ENCODE data around the gene GFOD1.
A peak's percentile ranks its signal among the peaks of the same experiment; 100 is the strongest.

GFOD1 gene

DNA sequence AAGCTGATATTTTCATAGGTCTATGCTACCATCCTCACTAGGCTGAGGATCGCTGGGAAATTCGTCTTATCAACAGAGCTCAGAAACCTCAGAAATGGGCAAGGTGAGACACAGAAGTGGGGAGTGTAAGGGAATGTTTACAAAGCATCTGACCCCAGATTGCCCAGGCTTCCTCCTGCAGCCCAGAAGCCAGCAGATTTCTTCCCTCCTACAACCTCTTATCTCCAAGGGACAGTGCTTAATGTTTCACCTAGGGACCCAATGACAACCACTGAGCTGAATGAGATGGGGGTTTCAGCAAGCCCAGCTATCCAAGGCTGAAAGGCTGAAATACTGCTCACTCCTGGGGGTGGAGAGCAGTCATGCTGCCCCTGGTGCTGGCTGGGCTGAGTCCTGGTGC is 106.6 kb downstream of the GFOD1 start:
- no peak overlapping the region for H3K4me3 Mint-ChIP-seq
- H3K36me3 Mint-ChIP-seq (ENCODE audit: low read depth): peaks cover 3% of the 10 kb centered on the region
- no peaks in the 10 kb centered on the region for H3K27me3 Mint-ChIP-seq (ENCODE audit: low read depth)
- peaks cover 24% of the 10 kb centered on the region for H3K4me1 Mint-ChIP-seq (ENCODE audit: low read depth)
- no peak overlapping the region for H3K27ac Mint-ChIP-seq
- H3K9me3 Mint-ChIP-seq: no peaks in the 10 kb centered on the region

DNA sequence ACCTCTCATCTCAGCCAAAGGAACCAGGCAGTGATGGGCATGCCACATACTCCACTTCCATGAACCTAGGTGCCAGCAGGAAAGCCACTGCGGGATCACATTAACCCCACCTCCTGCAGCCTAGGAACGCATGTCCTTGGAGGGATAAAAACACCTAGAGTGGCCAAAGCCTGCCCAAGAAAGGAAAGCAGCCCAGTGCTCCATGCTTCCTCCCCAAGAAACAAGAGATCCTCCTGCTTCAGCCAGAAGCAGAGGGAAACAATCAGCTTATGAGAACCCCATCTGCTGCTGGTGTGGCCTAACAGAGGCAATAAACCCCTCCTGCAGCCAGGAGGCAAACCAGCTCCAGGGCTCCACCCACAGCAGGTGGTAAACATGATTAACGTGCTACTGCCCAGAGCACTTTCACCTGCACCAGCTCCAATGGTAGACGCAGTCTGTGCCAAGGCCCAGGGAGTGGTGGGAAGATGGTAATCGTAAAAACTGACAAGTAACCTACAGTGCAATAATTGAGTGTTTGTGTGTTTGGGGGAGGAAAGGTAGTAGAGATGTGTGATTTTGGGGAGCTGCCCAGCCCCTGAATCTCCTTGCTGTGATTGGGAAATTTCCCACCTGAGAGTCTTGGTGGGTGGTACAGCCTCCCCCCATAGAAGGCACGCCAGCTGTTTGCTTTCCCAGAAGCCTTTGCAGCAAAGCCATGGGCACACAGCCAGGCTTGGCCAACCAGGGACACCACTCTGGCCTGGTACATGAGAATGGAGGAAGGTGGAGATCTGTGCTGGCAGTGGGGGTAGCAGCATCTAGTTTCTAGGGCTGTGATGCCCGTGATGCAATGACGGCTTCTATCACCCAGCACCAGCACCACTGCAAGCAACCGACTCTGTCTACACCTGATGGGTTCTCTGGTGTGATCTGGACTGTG is 108.5 kb downstream of the GFOD1 start:
- H3K9me3 Mint-ChIP-seq: no peaks in the 10 kb centered on the region
- no peak overlapping the region for H3K27ac Mint-ChIP-seq
- H3K36me3 Mint-ChIP-seq (ENCODE audit: low read depth): peaks cover 3% of the 10 kb centered on the region
- H3K4me1 Mint-ChIP-seq (ENCODE audit: low read depth): peaks cover 31% of the 10 kb centered on the region
- no peak overlapping the region for H3K4me3 Mint-ChIP-seq
- no peaks in the 10 kb centered on the region for H3K27me3 Mint-ChIP-seq (ENCODE audit: low read depth)

DNA sequence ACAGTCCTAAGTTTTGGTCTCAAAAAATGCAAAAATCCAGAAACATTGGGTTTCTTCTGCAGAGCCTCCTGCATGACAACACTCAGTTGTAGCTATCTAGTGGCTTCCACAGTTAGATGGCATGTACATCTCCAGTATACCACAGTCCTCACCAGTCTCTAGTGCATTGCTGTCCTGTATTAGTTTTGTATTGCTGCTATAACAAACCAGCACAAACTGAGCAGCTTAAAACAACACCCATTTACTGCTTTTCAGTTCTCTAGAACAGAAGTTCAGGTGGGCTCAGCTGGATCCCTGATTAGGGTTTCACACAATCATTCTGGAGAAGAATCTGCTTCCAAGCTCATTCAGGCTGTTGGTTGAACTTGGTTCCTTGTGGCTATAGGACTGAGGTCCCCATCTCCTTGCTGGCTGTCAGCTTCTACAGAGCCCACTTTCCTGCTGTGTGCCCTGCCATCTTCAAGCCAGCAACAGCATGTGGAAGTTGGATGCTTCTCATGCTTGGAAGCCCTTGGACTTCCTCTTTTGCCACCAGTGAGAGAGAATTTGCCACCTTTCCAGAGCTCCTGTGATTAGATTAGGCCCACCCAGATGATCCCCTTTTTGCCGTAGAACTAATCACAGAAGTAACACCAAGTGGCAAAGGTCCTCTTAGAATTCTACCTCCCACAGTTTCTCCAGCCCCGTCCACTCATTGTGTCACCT is 110.2 kb downstream of the GFOD1 start:
- H3K4me3 Mint-ChIP-seq: no peak overlapping the region
- no peak overlapping the region for H3K27ac Mint-ChIP-seq
- H3K36me3 Mint-ChIP-seq (ENCODE audit: low read depth): no peaks in the 10 kb centered on the region
- no peaks in the 10 kb centered on the region for H3K27me3 Mint-ChIP-seq (ENCODE audit: low read depth)
- H3K4me1 Mint-ChIP-seq (ENCODE audit: low read depth): peaks cover 24% of the 10 kb centered on the region
- H3K9me3 Mint-ChIP-seq: no peaks in the 10 kb centered on the region

DNA sequence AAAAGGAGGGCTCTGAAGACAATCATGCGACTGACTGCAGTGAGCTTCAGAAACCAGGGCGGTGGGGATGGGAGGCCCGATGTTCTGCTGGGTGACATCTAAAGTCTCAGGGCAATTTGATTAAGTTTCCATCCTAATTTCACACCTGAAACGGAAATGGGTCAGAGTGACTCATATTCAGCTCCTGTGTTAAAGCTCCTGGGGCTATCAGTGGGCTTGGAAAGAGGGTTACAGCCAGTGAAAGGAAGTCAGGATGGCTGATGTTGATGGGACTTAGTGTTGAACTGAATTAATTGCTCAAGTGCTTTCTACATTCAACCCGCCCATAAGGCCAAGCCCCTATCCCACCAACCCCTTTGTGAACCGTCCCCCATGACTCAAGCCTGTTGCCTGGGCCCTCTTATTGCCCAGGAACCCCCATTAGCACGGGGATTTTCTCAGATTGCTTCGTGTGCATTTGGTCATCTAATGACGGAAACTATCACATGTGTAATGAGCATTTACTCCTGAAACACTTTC is 112.0 kb downstream of the GFOD1 start:
- H3K27me3 Mint-ChIP-seq (ENCODE audit: low read depth): no peaks in the 10 kb centered on the region
- no peaks in the 10 kb centered on the region for H3K36me3 Mint-ChIP-seq (ENCODE audit: low read depth)
- H3K9me3 Mint-ChIP-seq: no peaks in the 10 kb centered on the region
- H3K27ac Mint-ChIP-seq: no peak overlapping the region
- H3K4me1 Mint-ChIP-seq (ENCODE audit: low read depth): peaks cover 16% of the 10 kb centered on the region
- no peak overlapping the region for H3K4me3 Mint-ChIP-seq

DNA sequence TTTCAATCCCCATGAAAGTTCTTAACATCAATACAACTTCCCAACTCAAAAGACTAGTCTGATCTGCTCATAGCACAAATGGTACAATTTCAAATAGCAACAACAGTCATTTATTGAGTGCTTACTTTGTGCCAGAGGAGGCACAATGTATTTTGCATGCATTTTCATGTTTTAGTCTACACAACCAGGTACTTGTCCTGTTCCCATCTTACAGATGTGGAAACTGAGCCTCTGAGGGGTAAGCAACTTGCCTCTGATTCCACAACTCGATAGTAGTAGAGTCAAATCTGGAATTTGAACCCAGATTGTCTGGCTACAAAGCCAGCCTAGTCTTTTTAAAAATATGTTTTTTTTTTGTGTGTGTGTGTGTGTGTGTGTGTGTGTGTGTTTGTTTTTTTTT is 113.5 kb downstream of the GFOD1 start:
- Mint-ChIP-seq H3K36me3 (ENCODE audit: low read depth) (no peaks in the 10 kb centered on the region), H3K4me3 (no peak overlapping the region), H3K9me3 (no peaks in the 10 kb centered on the region), H3K4me1 (ENCODE audit: low read depth) (peaks cover 16% of the 10 kb centered on the region), H3K27me3 (ENCODE audit: low read depth) (no peaks in the 10 kb centered on the region), H3K27ac (no peak overlapping the region)

DNA sequence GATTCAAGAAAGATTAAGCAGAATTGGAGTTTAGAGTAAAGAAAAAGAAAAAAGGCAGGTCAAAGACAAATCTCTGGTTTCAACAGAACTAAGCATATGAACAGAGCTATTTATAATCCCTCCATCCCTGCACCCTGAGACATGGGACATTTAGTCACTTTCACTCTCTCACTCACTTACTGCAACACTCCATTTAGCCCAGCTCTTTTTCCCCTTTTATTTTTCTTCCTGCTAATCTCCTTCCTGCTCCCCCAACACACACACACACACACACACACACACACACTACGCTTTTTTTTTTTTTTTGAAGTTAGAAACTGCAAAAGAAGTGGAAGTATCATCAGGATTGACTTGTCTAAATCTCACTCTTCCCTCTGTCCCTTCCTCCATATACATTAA is 113.9 kb downstream of the GFOD1 start:
- no peak overlapping the region for H3K27ac Mint-ChIP-seq

DNA sequence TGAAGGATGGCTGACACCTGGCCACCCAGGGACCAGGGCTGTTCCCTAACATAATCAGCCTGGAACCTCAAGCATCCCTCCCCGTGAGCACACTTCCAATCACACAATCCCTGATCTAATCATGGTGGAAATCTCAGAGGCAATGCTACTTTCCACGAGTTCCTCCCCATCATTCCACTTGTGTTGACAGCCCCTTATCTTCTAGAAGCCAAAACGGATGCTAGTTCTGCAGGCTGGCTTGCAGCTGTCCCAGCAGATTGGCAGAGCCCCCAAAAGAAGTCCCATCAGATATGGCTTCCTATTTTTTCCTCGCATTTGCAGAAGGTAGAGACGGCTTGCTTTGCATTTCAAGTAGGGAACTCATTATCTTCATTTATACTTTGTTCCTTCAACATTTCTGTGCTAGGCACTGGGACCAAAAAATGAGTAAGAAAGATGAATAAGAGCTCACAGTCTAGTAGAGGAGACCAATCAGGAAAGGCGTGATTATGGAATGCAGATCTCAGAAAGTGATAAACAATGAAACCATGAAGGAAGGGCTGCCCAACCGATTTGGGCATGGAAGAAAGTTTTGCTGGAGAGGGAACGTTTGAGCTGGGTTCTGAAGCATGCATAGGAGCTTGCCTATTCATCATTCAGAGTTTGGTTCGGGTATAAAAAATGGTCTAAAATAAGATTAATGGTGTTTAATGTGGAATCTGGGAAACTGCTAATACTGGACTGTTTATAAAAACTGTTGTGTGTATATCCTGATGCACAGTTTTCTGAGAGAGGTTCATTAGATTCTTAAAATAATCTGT is 114.5 kb downstream of the GFOD1 start:
- Mint-ChIP-seq H3K9me3 (no peaks in the 10 kb centered on the region), H3K4me3 (no peak overlapping the region), H3K4me1 (ENCODE audit: low read depth) (peaks cover 16% of the 10 kb centered on the region), H3K27me3 (ENCODE audit: low read depth) (no peaks in the 10 kb centered on the region), H3K36me3 (ENCODE audit: low read depth) (no peaks in the 10 kb centered on the region), H3K27ac (peak overlapping the region; percentile 4)

More for the DNA sequence above, 113.9 kb downstream of the GFOD1 start:
- Mint-ChIP-seq H3K9me3 (no peaks in the 10 kb centered on the region), H3K4me1 (ENCODE audit: low read depth) (peaks cover 16% of the 10 kb centered on the region), H3K36me3 (ENCODE audit: low read depth) (no peaks in the 10 kb centered on the region), H3K27me3 (ENCODE audit: low read depth) (no peaks in the 10 kb centered on the region), H3K4me3 (no peak overlapping the region)

DNA sequence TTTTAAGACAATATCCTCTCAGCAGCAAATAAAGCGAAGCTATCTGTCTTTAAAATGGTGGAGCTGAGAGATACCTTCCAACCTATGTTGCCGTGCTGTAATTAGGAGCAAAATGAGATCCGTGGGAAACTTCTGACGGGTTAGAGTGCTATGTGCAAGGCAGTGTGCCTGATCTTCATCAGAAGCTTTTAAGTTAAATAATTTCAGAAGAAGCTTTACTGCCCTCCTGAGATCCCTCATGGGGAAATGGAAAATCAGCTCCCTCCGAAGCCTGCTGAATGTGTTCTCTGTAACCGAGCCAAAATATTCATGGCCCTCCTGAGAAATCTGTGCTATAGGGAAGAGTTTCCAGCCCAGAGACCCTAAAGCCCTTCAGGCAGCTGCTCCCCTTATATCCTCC is 115.3 kb downstream of the GFOD1 start:
- H3K4me3 Mint-ChIP-seq: no peak overlapping the region
- no peak overlapping the region for H3K27ac Mint-ChIP-seq
- H3K9me3 Mint-ChIP-seq: no peaks in the 10 kb centered on the region
- peaks cover 16% of the 10 kb centered on the region for H3K4me1 Mint-ChIP-seq (ENCODE audit: low read depth)
- no peaks in the 10 kb centered on the region for H3K36me3 Mint-ChIP-seq (ENCODE audit: low read depth)
- peaks cover 5% of the 10 kb centered on the region for H3K27me3 Mint-ChIP-seq (ENCODE audit: low read depth)

DNA sequence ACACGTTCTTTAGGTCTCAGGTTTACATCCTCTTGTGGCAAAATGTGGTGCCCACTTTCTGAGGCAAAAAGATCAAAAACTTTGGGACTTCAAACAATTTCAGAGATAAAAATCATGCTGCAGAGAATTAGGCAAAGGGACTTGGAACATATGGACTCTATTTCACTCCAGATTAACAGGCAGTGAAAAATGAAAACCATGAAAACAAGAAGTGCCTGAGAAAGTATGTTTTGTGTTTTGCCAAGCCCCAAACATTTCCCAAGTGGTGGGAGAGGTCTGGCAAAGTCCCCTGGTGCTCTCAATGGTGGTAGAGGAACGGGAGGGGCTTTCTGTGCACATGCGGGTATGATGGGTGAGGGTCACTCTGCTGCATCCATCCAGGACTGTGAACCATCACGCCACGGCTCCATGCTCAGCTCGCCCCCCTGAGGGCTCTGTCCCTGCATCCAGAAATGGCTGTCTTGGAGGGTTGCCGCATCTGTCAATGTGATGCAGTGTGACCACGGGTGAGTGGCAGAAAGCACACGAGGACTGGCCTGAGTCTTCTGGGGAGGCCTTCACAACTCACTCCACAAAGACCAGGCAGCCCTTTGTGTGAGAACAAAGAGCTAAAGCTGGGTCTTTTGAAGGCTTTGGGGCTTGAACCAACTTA is 115.9 kb downstream of the GFOD1 start:
- no peaks in the 10 kb centered on the region for H3K9me3 Mint-ChIP-seq
- no peak overlapping the region for H3K4me3 Mint-ChIP-seq
- peaks cover 5% of the 10 kb centered on the region for H3K27me3 Mint-ChIP-seq (ENCODE audit: low read depth)
- peaks cover 16% of the 10 kb centered on the region for H3K4me1 Mint-ChIP-seq (ENCODE audit: low read depth)
- no peaks in the 10 kb centered on the region for H3K36me3 Mint-ChIP-seq (ENCODE audit: low read depth)
- H3K27ac Mint-ChIP-seq: no peak overlapping the region

DNA sequence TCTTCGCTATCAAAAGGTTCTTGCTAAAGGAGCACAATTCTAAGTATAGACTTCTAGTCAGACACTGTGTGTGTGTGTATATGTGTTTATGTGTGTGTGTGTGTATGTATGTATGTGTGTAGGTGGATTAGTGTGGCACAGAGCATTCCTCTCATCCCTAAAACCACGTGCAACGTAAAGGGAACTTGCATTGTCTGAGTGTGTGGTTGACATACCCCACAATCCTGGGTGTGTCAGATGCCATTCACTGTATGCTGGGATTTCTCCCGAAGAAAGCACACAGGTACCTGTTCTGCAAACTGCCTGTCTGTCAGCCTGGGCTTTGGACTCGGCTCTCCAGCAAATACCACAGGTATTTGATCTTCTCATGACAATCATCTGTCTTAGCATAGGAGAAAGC is 116.8 kb downstream of the GFOD1 start:
- peaks cover 9% of the 10 kb centered on the region for H3K4me1 Mint-ChIP-seq (ENCODE audit: low read depth)
- peaks cover 5% of the 10 kb centered on the region for H3K27me3 Mint-ChIP-seq (ENCODE audit: low read depth)
- H3K27ac Mint-ChIP-seq: no peak overlapping the region
- H3K9me3 Mint-ChIP-seq: no peaks in the 10 kb centered on the region
- H3K4me3 Mint-ChIP-seq: no peak overlapping the region
- no peaks in the 10 kb centered on the region for H3K36me3 Mint-ChIP-seq (ENCODE audit: low read depth)

DNA sequence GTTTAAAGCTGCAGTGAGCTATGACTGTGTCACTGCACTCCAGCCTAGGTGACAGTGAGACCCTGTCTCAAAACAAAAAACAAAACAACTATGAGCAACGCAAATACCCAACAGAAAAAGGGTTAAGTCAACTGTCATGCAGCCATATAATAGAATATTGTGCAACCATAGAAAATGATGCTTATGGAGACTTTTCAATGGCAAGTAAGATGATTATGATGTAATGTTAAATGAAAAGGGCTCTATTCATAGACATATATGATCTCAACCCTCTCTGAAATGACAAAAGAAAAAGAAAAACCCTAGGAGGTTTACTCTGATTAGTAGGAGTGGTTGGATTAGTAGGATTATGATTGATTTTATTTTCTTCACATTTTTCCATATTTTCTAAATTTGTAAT is 117.8 kb downstream of the GFOD1 start:
- Mint-ChIP-seq H3K27me3 (ENCODE audit: low read depth) (peaks cover 5% of the 10 kb centered on the region), H3K27ac (no peak overlapping the region), H3K9me3 (no peaks in the 10 kb centered on the region), H3K36me3 (ENCODE audit: low read depth) (no peaks in the 10 kb centered on the region), H3K4me1 (ENCODE audit: low read depth) (peaks cover 3% of the 10 kb centered on the region), H3K4me3 (no peak overlapping the region)

DNA sequence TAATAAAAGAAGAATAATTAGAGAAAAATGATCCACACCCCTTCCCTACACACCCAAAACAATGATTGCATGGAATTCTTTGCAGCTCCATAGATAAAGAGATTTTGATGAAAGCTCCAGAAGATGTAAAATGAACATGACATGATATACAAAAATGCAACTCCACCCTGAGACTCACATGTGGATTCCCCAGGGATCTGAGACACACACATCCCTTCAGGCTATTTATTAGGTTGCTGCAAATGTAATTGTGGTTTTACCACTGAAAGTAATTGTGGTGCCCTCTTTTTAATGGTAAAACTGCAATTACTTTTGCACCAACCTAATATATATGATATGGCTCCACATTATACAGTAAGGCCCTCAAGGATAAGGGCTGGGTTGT is 118.7 kb downstream of the GFOD1 start:
- Mint-ChIP-seq H3K27me3 (ENCODE audit: low read depth) (peaks cover 5% of the 10 kb centered on the region), H3K4me1 (ENCODE audit: low read depth) (peaks cover 2% of the 10 kb centered on the region), H3K36me3 (ENCODE audit: low read depth) (no peaks in the 10 kb centered on the region), H3K4me3 (no peak overlapping the region), H3K9me3 (no peaks in the 10 kb centered on the region), H3K27ac (no peak overlapping the region)

DNA sequence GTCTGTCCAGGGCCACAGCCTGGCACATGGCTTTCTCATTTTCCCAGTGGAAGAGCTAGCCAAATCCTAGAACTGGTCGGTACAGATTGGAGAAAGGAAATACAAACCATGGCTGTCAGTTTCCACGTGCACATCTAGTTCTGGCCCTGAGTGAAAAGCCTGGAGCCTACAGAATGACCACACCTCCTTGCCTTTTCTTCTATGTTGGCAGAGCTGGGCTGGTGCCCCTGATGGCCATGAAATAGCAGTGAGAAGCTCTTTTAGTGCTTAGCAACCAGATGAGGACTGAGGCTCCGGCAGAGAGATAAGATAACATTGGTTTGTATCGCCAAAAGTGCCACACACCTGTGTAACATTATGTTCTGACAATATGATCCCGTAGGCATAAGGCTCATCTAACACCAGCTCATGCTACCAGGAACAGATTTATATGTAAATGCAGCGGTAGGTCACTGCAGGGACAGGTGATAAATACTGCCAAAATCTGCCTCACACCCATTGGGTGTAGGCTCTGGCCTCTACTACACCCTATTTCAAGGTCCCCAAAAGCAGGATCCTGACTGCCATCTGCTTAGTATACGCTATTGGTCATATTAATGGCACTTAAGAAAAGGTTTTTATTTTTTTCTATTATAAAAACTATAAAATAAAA is 119.2 kb downstream of the GFOD1 start:
- Mint-ChIP-seq H3K9me3 (no peaks in the 10 kb centered on the region), H3K27me3 (ENCODE audit: low read depth) (peaks cover 5% of the 10 kb centered on the region), H3K27ac (no peak overlapping the region), H3K4me1 (ENCODE audit: low read depth) (no peaks in the 10 kb centered on the region), H3K36me3 (ENCODE audit: low read depth) (no peaks in the 10 kb centered on the region), H3K4me3 (no peak overlapping the region)

DNA sequence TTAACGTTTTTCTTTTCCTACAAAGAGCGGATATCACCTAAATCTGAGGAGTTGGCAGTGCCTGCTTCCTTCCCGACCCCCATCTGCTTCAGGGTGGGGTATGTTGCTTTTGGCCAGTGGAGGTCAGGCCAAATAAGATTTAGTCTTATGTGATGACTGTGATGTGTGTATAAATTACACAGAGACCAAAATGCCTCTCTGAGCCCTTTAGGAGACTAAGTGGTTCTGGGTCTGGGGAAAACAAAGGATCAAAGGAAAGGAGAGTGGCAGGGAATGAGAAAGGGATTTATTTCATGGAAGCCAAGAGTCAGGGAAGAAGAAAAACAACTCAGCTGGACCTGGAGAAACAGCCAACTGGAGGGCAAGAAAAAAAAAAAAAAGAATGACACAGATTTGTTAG is 120.0 kb downstream of the GFOD1 start:
- Mint-ChIP-seq H3K4me1 (ENCODE audit: low read depth) (no peaks in the 10 kb centered on the region), H3K4me3 (no peak overlapping the region), H3K9me3 (no peaks in the 10 kb centered on the region), H3K27me3 (ENCODE audit: low read depth) (peaks cover 5% of the 10 kb centered on the region), H3K27ac (no peak overlapping the region), H3K36me3 (ENCODE audit: low read depth) (no peaks in the 10 kb centered on the region)
